ENCODE data around the gene SYCP2. TPM values are rescaled to one million over a fixed set of nuclear protein-coding genes. Genes with fewer than 3 reads are reported as not detected.

SYCP2 gene
- total and polyA plus RNA-seq, 11 donors, result 0.59 to 2.6 (median 1.1) TPM

DNA sequence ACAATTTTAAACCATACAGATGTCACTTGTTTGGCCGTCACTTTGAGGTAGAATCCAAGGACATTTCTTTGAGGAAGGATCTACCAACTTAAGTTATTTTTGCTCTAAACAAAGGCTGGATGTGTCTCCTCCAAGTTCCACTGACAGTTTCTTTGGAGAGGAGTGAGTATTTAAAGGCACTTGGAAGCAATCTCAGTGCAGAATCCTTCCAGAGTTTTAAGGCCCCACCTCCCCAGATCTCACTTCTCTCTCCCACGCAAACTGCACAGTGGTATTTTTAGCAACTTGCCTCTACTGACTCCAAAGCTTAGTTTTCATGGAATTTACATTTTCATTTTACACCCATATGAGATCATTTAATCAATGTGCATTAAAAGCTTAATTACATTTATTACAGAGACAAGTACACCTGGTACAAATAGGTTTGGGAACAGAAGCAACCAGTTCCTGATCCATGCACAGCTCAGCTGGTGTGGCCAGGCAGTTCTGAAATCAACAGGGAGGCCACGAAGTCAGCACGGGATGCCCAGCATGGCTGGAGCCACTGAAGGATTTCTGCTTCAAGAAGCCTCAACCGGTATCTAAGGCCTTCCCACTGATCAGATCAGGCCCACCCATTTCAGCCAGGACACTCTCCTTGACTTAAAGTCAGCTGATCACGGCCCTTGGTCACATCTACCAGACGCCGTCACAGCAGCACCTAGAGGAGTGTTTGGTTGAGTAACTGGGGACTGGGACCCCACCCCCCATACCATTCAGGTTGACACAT, 109.8 kb downstream of the SYCP2 start:
- ATAC-seq (no peak), DNase-seq (peak in 1 of 5 donors; percentile 3)
- Histone ChIP-seq H3K4me3 (no peak overlapping the region), H3K27ac (no peak overlapping the region), H3K4me1 (peaks cover 0 to 37% (median 5%) of the 10 kb centered on the region in 12 donors), H3K27me3 (no peaks in the 10 kb centered on the region), H3K9me3 (no peaks in the 10 kb centered on the region), H3K36me3 (no peaks in the 10 kb centered on the region)
- 67 to 80% (median 72%) methylated on average over 8 of the region's 8 CpGs for WGBS, 4 donors
- TF ChIP-seq, protein P1, sequence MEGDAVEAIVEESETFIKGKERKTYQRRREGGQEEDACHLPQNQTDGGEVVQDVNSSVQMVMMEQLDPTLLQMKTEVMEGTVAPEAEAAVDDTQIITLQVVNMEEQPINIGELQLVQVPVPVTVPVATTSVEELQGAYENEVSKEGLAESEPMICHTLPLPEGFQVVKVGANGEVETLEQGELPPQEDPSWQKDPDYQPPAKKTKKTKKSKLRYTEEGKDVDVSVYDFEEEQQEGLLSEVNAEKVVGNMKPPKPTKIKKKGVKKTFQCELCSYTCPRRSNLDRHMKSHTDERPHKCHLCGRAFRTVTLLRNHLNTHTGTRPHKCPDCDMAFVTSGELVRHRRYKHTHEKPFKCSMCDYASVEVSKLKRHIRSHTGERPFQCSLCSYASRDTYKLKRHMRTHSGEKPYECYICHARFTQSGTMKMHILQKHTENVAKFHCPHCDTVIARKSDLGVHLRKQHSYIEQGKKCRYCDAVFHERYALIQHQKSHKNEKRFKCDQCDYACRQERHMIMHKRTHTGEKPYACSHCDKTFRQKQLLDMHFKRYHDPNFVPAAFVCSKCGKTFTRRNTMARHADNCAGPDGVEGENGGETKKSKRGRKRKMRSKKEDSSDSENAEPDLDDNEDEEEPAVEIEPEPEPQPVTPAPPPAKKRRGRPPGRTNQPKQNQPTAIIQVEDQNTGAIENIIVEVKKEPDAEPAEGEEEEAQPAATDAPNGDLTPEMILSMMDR (IDR thresholded peaks at IDR 0.05), result no peak
- TF ChIP-seq POLR2A (IDR thresholded peaks at IDR 0.05), result no peak
- intact Hi-C loops (cut with DNase I), result no loop called here

DNA sequence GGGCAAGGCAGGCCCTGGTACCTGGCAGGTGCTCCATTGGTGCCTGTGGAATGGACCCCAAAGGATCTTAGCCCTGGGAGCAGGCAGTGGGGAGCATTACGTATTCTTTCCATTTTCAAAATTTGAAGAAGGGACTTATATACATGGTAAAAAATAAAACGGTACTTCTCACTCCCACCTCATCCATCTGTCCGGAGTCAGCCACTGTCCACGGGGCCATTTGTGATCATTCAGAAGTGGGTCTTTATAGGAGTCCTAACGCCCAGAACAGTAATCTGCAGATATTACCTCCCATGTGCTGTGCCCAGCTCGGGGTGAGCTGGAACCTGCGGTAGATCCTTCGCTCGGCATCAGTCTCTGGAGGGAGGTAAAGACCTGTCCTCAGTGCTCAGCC, 110.4 kb downstream of the SYCP2 start:
- H3K9me3 ChIP-seq, result no peaks in the 10 kb centered on the region
- intact Hi-C loops (cut with DNase I), result no loop called here
- no peak for TF ChIP-seq POLR2A (IDR thresholded peaks at IDR 0.05)
- TF ChIP-seq, protein P1 (IDR thresholded peaks at IDR 0.05), result no peak
- no peak overlapping the region for H3K4me3 ChIP-seq
- ATAC-seq, result no peak
- H3K36me3 ChIP-seq, result no peaks in the 10 kb centered on the region
- 85 to 90% (median 88%) methylated on average over 9 of the region's 9 CpGs for WGBS, 4 donors
- DNase-seq, result no peak
- peaks cover 0 to 37% (median 5%) of the 10 kb centered on the region in 12 donors for H3K4me1 ChIP-seq
- H3K27ac ChIP-seq, result no peak overlapping the region
- H3K27me3 ChIP-seq, result no peaks in the 10 kb centered on the region

DNA sequence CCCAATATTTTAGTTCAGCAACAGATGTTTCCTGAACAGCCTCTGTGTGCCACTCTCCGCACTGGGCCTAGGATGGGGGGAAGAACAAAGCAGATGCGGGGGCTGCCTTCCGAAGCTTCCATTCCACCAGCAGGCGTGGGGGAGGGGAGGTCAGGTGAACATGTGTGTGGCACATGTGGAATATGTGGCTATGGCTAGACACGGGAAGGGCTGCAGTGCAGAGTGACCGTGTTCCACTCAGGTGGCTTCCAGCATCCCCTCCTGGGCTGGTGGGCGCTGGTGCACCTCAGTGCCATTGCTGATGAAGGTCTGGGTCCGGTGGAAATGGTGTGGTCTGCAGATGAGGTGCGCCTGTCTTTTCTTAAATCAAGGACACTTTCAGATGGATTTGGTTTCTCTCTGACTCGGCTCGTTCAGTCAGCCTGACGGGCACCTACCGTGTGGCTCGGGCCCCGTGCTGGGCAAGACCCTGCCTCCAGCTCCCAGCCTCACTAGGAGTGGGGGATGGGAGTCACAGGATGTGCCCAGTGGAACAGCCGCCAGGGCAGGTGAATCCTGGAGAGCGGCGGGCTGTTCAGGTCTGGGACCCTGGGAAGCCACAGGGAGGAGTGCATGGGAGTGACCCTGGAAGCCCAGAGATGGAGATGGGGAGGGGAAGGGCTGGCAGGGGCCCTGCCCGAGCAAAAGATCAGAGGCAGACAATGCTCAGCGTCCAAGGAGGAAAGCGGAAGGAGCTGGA, 111.0 kb downstream of the SYCP2 start:
- ATAC-seq (no peak), DNase-seq (peak in 1 of 5 donors; percentile 2)
- Histone ChIP-seq H3K36me3 (no peaks in the 10 kb centered on the region), H3K27me3 (no peaks in the 10 kb centered on the region), H3K4me1 (peaks cover 0 to 37% (median 5%) of the 10 kb centered on the region in 12 donors), H3K4me3 (no peak overlapping the region), H3K27ac (no peak overlapping the region), H3K9me3 (no peaks in the 10 kb centered on the region)
- intact Hi-C loops (cut with DNase I), result no loop called here
- WGBS, 4 donors, result 83 to 90% (median 86%) methylated on average over 15 to 21 of the region's 21 CpGs
- no peak for TF ChIP-seq POLR2A (IDR thresholded peaks at IDR 0.05)
- TF ChIP-seq, protein P1 (IDR thresholded peaks at IDR 0.05), result no peak

DNA sequence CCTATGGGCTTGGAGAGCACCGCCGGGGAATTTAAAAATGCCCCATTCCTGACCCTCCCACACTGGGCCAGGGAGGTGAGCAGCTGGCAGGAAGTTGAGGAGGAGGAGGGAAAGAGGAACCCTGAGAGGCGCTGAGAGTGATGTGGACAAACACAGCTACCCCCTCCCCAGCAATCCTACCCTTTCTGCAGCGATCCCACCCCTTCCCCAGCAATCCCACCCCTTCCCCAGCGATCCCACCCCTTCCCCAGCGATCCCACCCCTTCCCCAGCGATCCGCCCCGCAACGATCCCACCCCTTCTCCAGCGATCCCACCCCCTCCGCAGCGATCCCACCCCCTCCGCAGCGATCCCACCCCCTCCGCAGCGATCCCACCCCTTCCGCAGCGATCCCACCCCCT, 111.6 kb downstream of the SYCP2 start:
- no peaks in the 10 kb centered on the region for H3K36me3 ChIP-seq
- peaks cover 0 to 37% (median 5%) of the 10 kb centered on the region in 12 donors for H3K4me1 ChIP-seq
- H3K27ac ChIP-seq, result no peak overlapping the region
- intact Hi-C loops (cut with DNase I), result no loop called here
- TF ChIP-seq POLR2A (IDR thresholded peaks at IDR 0.05), result no peak
- TF ChIP-seq, protein P1 (IDR thresholded peaks at IDR 0.05), result no peak
- DNase-seq, result peak in 1 of 5 donors; percentile 1
- WGBS, 4 donors, result 79 to 87% (median 82%) methylated on average over 14 to 19 of the region's 19 CpGs
- ATAC-seq, result no peak
- no peak overlapping the region for H3K4me3 ChIP-seq
- no peaks in the 10 kb centered on the region for H3K27me3 ChIP-seq
- H3K9me3 ChIP-seq, result no peaks in the 10 kb centered on the region

Measured in heart left ventricle (tissue), 16 donors.